SK-N-SH treated with all-trans-retinoic acid at 6 μM for 48 hours (cell line): ENCODE results near the gene TLE1.

Experiments used
- ARNTL ChIP-seq: fragments of 450-650 bp; formaldehyde crosslinking; IDR thresholded peaks from 2 replicates; pipeline ENCODE4 v1.5.0; 2020; ENCODE audit warnings: low read depth, mild to moderate bottlenecking, moderate library complexity, borderline replicate concordance
- PATZ1 ChIP-seq: fragments of 250-450 bp; sonication (Bioruptor Pico); IDR thresholded peaks from 2 replicates; pipeline ENCODE4 v1.8.0; 2020; ENCODE audit warnings: mild to moderate bottlenecking, moderate library complexity, borderline replicate concordance

- TF ChIP-seq ARNTL = no peak
- TF ChIP-seq PATZ1 = no peak
These were observed 131.1 kb downstream of the TLE1 start for GRCh38 chr9:81558091-81558830.
